HepG2 (cell line): ENCODE measurements around the gene KANK4. TPM values are rescaled to one million over a fixed set of nuclear protein-coding genes. Genes with fewer than 3 reads are reported as not detected.

Experiments
- DZIP1 ChIP-seq: sonication (generic); formaldehyde crosslinking; IDR thresholded peaks from 2 replicates; pipeline ENCODE4 v1.5.0; 2020; ENCODE audit warnings: mild to moderate bottlenecking, missing genetic modification reagents
- ELF3 ChIP-seq: IDR thresholded peaks from 2 replicates; pipeline ENCODE4 v1.6.1; 2016; ENCODE audit warnings: missing genetic modification reagents, missing compliant biosample characterization
- ERF ChIP-seq: IDR thresholded peaks from 2 replicates; pipeline ENCODE4 v1.6.1; 2018; ENCODE audit warnings: missing biosample characterization, missing genetic modification reagents
- ESRRA ChIP-seq: sonication (generic); formaldehyde crosslinking; IDR thresholded peaks from 2 replicates; pipeline ENCODE4 v1.5.1; 2020; ENCODE audit warnings: mild to moderate bottlenecking, low read depth, missing genetic modification reagents
- ETV5 ChIP-seq: IDR thresholded peaks from 2 replicates; pipeline ENCODE4 v1.6.1; 2018; ENCODE audit warnings: missing biosample characterization, missing genetic modification reagents, inconsistent platforms, borderline replicate concordance
- GATAD2A ChIP-seq: IDR thresholded peaks from 2 replicates; pipeline ENCODE4 v1.6.1; 2016
- HNF4A ChIP-seq: sonication (generic); formaldehyde crosslinking; IDR thresholded peaks from 2 replicates; pipeline ENCODE4 v1.4.0; 2020; ENCODE audit warnings: missing genetic modification reagents
- KAT2B ChIP-seq: fragments of 150-350 bp; IDR thresholded peaks from 2 replicates; pipeline ENCODE4 v1.6.1; 2014; ENCODE audit warnings: low read depth, low read length, borderline replicate concordance
- KAT8 ChIP-seq: IDR thresholded peaks from 2 replicates; pipeline ENCODE4 v1.6.1; 2016; ENCODE audit warnings: missing genetic modification reagents, missing compliant biosample characterization
- MYPOP ChIP-seq: sonication (generic); formaldehyde crosslinking; IDR thresholded peaks from 2 replicates; pipeline ENCODE4 v1.8.1; 2023; ENCODE audit warnings: mild to moderate bottlenecking, moderate library complexity, missing genetic modification reagents
- NFE2L2 ChIP-seq: fragments of 150-350 bp; IDR thresholded peaks from 2 replicates; pipeline ENCODE4 v1.6.1; 2014; ENCODE audit warnings: low read length
- NR0B2 ChIP-seq: sonication (generic); formaldehyde crosslinking; IDR thresholded peaks from 2 replicates; pipeline ENCODE4 v1.4.0; 2020; ENCODE audit warnings: mild to moderate bottlenecking, missing genetic modification reagents
- PITX1 ChIP-seq: sonication (generic); formaldehyde crosslinking; IDR thresholded peaks from 2 replicates; pipeline ENCODE4 v1.5.1; 2020; ENCODE audit warnings: mild to moderate bottlenecking, missing genetic modification reagents
- PRMT3 ChIP-seq: sonication (generic); formaldehyde crosslinking; IDR thresholded peaks from 2 replicates; pipeline ENCODE4 v1.8.1; 2022; ENCODE audit warnings: low read depth, mild to moderate bottlenecking, moderate library complexity, missing genetic modification reagents, borderline replicate concordance
- RAD51 ChIP-seq: fragments of 450-650 bp; IDR thresholded peaks from 2 replicates; pipeline ENCODE4 v1.6.1; 2016; ENCODE audit warnings: borderline replicate concordance
- SMC3 ChIP-seq: IDR thresholded peaks from 2 replicates; pipeline ENCODE4 v1.6.1; 2011; ENCODE audit warnings: low read length, improper control_type of control experiment
- SOX13 ChIP-seq, 3 experiments: fragments of 450-650 bp in 1 of 3; sonication (generic) in 1 of 3; formaldehyde crosslinking in 1 of 3; IDR thresholded peaks in 2 of 3; conservative IDR thresholded peaks in 1 of 3; 2 replicates each; pipeline versions ENCODE4 v1.5.0 to v1.6.1; 2016 to 2020; ENCODE audit warnings: antibody characterized with exemption in 1 of 3, mild to moderate bottlenecking in 1 of 3, missing compliant biosample characterization in 1 of 3, missing genetic modification reagents in 1 of 3, moderate library complexity in 1 of 3
- TARDBP ChIP-seq: sonication (generic); formaldehyde crosslinking; IDR thresholded peaks from 2 replicates; pipeline ENCODE4 v1.8.0; 2022; ENCODE audit warnings: mild to moderate bottlenecking, missing genetic modification reagents
- TCF7L2 ChIP-seq: IDR thresholded peaks from 2 replicates; pipeline ENCODE4 v1.6.1; 2011; ENCODE audit warnings: mild to moderate bottlenecking, low read depth, low read length, moderate library complexity
- U2AF1 ChIP-seq: fragments of 200-400 bp; formaldehyde crosslinking; optimal IDR thresholded peaks from 2 replicates; pipeline ENCODE3; 2017; ENCODE audit warnings: mild to moderate bottlenecking, low read depth, low read length
- ZBTB3 ChIP-seq: sonication (generic); formaldehyde crosslinking; IDR thresholded peaks from 2 replicates; pipeline ENCODE4 v1.4.0; 2020; ENCODE audit warnings: low read depth, mild to moderate bottlenecking, moderate library complexity, missing genetic modification reagents, borderline replicate concordance
- ZKSCAN5 ChIP-seq: sonication (generic); formaldehyde crosslinking; IDR thresholded peaks from 2 replicates; pipeline ENCODE4 v1.5.1; 2020; ENCODE audit warnings: mild to moderate bottlenecking, missing genetic modification reagents
- ZNF34 ChIP-seq: sonication (generic); formaldehyde crosslinking; IDR thresholded peaks from 2 replicates; pipeline ENCODE4 v1.4.0; 2020; ENCODE audit warnings: mild to moderate bottlenecking, missing genetic modification reagents, borderline replicate concordance
- ZNF354B ChIP-seq: sonication (generic); formaldehyde crosslinking; IDR thresholded peaks from 2 replicates; pipeline ENCODE4 v1.8.0; 2022; ENCODE audit warnings: mild to moderate bottlenecking, missing genetic modification reagents
- ZNF724P ChIP-seq: sonication (generic); formaldehyde crosslinking; IDR thresholded peaks from 2 replicates; pipeline ENCODE4 v1.8.0; 2022; ENCODE audit warnings: missing genetic modification reagents, borderline replicate concordance
- ZNF746 ChIP-seq: sonication (generic); formaldehyde crosslinking; IDR thresholded peaks from 2 replicates; pipeline ENCODE4 v1.8.0; 2022; ENCODE audit warnings: mild to moderate bottlenecking, missing genetic modification reagents
- ZNF883 ChIP-seq: sonication (generic); formaldehyde crosslinking; IDR thresholded peaks from 2 replicates; pipeline ENCODE4 v1.5.1; 2020; ENCODE audit warnings: mild to moderate bottlenecking, missing genetic modification reagents; ENCODE audit errors: not compliant biosample characterization
- polyA plus RNA-seq, 8 experiments: library from polyadenylated mRNA; depleted of rRNA in 3 of 8; stranded (reverse) in 7 of 8; unstranded in 1 of 8; fragments of >200 nt; fragmentation: Illumina TruSeq in 4 of 8; extraction: Trizol in 4 of 8; gene quantifications; 2 replicates each; pipeline versions ENCODE4 v1.2.1 to v1.2.3, GENCODE V29; 2011 to 2016; ENCODE audit warnings: low read depth in 4 of 8, missing spikeins in 1 of 8, mixed read lengths in 1 of 8; ENCODE audit not compliant: insufficient read depth in 1 of 8
- total RNA-seq, 5 experiments: library from RNA; depleted of rRNA; stranded (reverse); fragments of >200 nt; fragmentation: Illumina TruSeq; extraction: Trizol; gene quantifications; 2 replicates each; pipeline ENCODE4 v1.2.3, GENCODE V29; 2016; ENCODE audit warnings: low read depth in 1 of 5

Gene KANK4
- total and polyA plus RNA-seq, 2 of the 13 experiments (the other 11 are each of a cell fraction or from before 2014, with no cell fraction given), result 16.1 to 25.7 TPM

- TF ChIP-seq SMC3, result no peak
- 0 out of 2 replicates have a peak, but pooled peaks have one; percentile 52 for TF ChIP-seq ZNF34
- TF ChIP-seq GATAD2A (CRISPR knock-in tag), result peak; percentile 38; the same call in 1 of the 2 replicates
- peak; percentile 55 for TF ChIP-seq HNF4A (CRISPR knock-in tag)
- TF ChIP-seq NR0B2, result no peak
- no peak for TF ChIP-seq ESRRA (CRISPR knock-in tag)
- TF ChIP-seq PITX1 (CRISPR knock-in tag), result peak; percentile 32; the same call in 1 of the 2 replicates
- no peak for TF ChIP-seq MYPOP (CRISPR knock-in tag)
- TF ChIP-seq NFE2L2, result no peak
- TF ChIP-seq ETV5 (CRISPR knock-in tag), result peak; percentile 60; the same call in 1 of the 2 replicates
- TF ChIP-seq TARDBP (CRISPR knock-in tag), result 0 out of 2 replicates have a peak, but pooled peaks have one; percentile 28
- TF ChIP-seq KAT2B, result no peak
- no peak for TF ChIP-seq ZNF883 (CRISPR knock-in tag)
- TF ChIP-seq PRMT3 (CRISPR knock-in tag), result no peak
- TF ChIP-seq U2AF1, result no peak
- 0 out of 2 replicates have a peak, but pooled peaks have one; percentile 11 for TF ChIP-seq KAT8 (CRISPR knock-in tag)
- TF ChIP-seq SOX13 (IDR thresholded peaks at IDR 0.05), result no peak
- peak in 1 of 2 experiments; percentile 57; a peak in 1 of 4 replicates for TF ChIP-seq SOX13 (CRISPR knock-in tag; conservative IDR thresholded peaks at IDR 0.05 in 1 of 2, IDR thresholded peaks at IDR 0.05 in 1 of 2)
- peak; percentile 60; the same call in 1 of the 2 replicates for TF ChIP-seq ELF3 (CRISPR knock-in tag)
- no peak for TF ChIP-seq ZNF724P
- TF ChIP-seq ZNF746 (CRISPR knock-in tag), result no peak
- no peak for TF ChIP-seq ZNF354B (CRISPR knock-in tag)
- peak; percentile 83 for TF ChIP-seq ZKSCAN5 (CRISPR knock-in tag)
- no peak for TF ChIP-seq TCF7L2
- TF ChIP-seq DZIP1 (CRISPR knock-in tag), result no peak
- TF ChIP-seq ZBTB3 (CRISPR knock-in tag), result no peak
- peak; percentile 67; the same call in 1 of the 2 replicates for TF ChIP-seq ERF (CRISPR knock-in tag)
- no peak for TF ChIP-seq RAD51
Observed at GRCh38 chr1:62285984-62286785, 33.0 kb downstream of the KANK4 start (continued).
